NCI-H345 treated with DMSO at 0.1 percent for 48 hours (cell line): ENCODE results near the gene KDM4F.

Source experiments
- DNase-seq: peaks from one replicate; lab custom pipeline; 2025; ENCODE audit not compliant: unreplicated experiment; lab: John Stamatoyannopoulos, UW

KDM4F gene

DNA sequence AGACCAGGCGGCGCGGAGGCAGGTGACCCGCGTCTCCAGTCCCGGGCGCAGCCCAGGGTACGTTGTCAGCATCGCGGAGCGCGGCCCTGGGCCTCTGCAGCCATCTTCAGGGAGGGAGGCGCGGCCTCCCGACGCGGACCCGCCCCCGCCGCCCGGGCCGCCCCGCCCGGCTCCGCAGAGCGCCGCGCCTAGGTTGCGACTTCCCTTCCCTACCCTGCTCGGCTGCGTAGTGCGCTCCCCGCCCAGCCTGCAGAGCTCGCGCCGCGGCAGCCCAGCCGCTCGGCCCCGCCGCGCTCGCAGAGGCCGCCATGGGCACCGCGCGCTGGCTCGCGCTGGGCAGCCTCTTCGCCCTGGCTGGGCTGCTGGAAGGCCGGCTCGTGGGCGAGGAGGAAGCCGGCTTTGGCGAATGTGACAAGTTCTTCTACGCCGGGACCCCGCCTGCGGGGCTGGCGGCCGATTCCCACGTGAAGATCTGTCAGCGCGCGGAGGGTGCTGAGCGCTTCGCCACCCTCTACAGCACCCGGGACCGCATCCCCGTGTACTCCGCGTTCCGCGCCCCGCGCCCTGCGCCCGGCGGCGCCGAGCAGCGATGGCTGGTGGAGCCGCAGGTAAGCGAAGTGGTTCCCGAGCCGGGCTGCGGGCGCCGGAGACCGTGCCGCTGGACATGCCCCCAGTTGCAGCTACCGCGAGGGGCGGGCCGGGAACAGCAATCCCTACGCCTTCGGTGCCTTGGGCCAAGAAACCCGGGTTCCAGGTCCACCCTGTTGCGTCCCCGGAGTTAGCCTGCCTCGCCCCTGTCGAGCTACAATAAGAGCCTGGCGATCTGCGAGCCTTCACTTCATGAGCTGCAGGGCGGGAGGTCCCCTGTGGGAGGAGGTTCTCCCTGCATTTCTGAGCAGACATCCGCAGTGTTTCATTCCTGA lies 40.7 kb downstream of the KDM4F start, which contains the start of gene ENDOD1:
ENDOD1 (plus strand) TSS at position 227 of the 923 bp plus-strand sequence; CDS start at position 309, 82 bp downstream.
- DNase-seq, result peak; percentile 58

DNA sequence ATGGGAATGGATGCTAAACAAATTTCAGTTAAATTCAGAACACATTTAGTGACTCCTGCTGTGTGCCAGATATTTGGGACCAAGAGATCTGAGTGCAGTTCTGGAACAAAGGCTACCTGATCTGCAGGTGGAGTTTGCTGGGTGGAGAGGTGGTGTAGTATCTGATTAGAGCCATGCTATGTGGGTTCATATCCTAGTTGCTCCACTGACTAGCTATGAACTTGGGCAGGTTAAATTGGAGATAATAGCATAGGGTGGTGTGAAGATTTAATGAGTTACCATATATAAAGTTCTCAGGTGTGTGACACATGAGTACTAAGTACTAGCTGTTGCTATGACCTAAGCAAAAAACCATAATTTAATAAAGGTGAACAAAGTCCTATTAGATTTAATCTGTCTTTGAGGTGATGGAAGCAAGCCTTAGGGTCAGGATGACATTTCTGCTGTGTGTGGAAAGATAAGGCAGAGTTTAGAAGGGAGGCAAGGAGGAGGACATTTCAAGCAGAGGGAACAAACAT lies 42.5 kb downstream of the KDM4F start:
- DNase-seq, result no peak

DNA sequence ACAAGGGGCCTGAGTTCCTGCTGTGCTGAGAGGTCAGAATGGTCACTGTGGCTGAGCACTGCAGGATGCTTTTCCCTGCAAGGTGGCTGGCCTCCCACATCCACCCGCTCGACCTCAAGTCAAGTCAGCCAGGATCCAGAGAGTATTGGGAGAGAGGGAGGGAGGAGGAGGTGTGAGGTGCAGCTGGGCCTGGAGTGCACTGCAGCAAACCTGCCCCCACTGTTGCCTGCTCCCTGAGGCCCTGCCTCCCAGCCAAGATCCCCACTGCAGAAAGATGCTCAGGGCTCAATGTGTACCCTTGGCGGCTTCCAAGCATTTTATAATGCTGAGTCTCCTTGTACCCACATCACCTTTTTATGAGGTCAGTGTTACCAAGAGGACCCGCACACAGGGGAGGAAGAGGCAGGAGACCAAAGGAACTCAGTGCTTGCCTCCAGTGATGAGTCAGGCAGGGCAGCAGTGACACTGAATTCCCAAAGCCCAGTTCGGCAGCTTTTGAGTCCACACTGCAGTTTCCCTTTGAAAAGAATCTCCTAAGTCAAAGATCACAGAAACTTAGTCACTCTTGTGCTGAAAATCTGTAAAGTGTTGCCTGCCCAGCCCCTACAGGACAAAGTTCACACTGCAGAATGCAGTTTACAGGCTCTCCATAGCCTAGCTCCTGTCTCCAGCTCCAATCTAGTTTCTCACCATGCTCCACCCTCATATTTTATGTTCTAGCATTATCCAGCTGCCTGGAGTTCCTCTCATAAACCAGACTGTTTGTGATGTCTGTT lies 43.5 kb downstream of the KDM4F start:
- DNase-seq, result no peak

DNA sequence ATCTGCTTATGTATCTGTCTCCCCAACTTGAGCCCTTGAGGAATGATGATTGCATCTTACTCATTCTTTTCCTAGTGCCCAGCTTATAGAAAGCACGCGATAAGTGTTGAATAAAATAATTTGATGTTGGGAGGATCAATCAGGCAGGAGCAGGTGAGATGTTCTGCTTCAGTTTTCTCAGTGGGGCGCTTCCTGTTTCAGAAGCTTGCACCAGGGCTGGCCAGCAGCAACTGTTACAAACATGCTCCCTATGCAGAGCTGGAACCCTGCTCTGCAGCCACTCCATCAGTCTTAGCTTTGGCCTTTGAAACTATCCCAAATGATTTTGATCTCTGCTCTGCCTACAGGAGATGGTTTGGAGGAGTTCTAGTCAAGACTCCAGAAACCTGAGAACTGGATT lies 44.3 kb downstream of the KDM4F start:
- DNase-seq, result no peak

DNA sequence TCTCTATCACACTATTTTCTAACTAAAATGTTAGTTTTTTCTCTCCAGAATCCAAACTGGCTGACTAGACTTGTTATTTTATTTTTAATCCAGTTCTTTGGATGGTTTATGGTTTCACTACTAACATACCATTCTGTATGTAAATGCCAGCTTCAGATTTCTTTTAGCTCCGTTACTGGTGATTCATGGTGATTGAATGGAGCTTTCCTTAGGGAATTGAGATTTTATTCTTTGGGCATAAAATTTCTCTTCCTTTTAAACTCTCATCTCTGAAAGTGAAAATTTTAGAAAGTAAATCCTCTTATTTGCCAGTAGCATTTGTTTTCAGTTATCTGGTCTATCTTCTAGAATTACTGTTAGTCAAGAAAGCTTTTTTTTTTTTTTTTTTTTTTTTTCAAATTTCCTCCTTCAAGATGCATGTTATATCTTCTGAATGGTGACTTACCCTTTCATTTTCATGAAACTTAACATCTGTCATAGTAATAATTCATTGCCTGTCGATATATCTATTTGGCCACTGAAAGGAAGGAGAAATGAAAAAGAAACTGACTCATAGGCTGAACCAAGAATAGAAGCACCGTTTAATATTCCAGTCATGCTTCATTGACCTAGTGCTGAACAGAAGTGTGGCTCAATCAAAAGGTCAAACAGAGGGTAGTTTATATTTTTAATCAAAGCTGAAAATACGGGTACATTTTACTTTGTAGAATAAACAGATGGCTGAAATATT lies 46.8 kb downstream of the KDM4F start:
- DNase-seq, result no peak

DNA sequence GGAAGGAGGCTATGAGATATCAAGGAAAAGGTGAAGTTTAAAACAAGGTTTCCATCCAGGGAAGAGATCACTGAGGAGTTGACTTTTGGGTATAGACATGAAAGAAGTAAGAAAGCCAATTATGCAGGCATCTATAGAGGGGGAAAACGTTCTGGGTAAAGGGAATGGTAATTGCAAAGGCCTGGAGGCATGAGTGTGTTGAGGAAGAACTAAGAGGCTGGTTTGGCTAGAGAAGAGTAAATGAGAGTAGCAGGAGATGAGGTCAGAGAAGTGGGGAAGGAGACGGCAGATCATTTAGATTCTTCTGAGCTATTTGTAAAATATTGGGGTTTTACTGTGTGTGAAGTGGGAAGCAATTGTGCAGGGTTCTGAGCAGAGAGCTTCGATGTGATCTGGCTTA lies 48.0 kb downstream of the KDM4F start:
- DNase-seq, result no peak

DNA sequence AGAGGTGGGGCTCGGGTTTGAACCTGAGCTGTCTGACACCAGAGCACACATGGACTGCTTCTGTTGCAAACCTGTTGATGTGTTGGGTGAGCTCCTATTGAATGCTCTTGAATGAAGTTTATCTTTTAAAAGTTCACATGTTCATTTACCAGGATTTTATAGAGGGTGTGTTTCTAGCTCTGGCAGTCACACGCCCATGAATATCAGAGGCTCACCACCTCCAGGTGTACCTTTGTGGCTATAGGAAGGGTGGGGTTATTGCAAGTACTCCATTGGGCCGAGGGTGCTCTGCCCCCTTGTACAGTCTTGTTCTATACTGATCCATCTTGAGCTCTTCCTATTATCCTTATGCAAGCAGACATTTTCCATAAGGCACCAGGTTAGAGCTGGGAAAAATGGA lies 49.6 kb downstream of the KDM4F start:
- DNase-seq, result no peak

DNA sequence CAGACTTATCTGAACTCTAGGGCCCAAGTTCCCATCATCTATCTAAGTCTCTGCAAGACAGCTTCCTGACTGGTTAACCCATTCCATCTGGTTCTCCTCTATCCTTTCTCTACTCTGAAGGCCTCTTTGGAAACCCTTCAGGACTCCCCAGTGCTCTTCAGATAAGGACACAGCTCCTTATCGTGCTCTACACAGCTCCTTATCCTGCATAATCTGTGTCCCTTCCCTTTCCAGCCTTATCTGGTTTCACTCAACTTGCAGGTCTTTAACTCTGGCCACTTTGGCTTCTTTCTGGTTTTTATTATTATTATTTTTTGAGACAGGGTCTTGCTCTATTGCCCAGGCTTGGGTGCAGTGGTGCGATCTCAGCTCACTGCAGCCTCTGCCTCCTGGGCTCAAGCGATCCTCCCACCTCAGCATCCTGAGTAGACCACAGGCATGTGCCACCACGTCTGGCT lies 51.0 kb downstream of the KDM4F start:
- no peak for DNase-seq
